AG09309 (cell line): ENCODE results near the gene CNIH4.

Experiments used
- DNase-seq: peaks from one replicate; pipeline ENCODE4 v3.0.0-alpha.2; 2010; ENCODE audit warnings: low read depth
- H3K4me3 ChIP-seq: 2 replicates; pipeline ENCODE4 v1.5.1; 2011; ENCODE audit warnings: mild to moderate bottlenecking, low read depth, low read length, moderate library complexity; ENCODE audit not compliant: control insufficient read depth
- CTCF ChIP-seq: IDR thresholded peaks from 2 replicates; pipeline ENCODE4 v1.5.1; 2011; ENCODE audit warnings: mild to moderate bottlenecking, low read depth, low read length, inconsistent platforms; ENCODE audit not compliant: insufficient read depth, control insufficient read depth; ENCODE audit errors: missing control alignments

The CNIH4 gene

GRCh38 chr1:224387302-224387912 lies 30.7 kb downstream of the CNIH4 start:
- TF ChIP-seq CTCF: no peak
- no peak for DNase-seq
- H3K4me3 ChIP-seq: no peak overlapping the region

- no peak for TF ChIP-seq CTCF
- no peak overlapping the region for H3K4me3 ChIP-seq
- no peak for DNase-seq
Observed at GRCh38 chr1:224387943-224388342, 31.3 kb downstream of the CNIH4 start.

- TF ChIP-seq CTCF: no peak
- no peak overlapping the region for H3K4me3 ChIP-seq
- no peak for DNase-seq
Observed at GRCh38 chr1:224390517-224390916, 33.8 kb downstream of the CNIH4 start.

GRCh38 chr1:224392411-224393249 lies 36.0 kb downstream of the CNIH4 start:
- no peak for TF ChIP-seq CTCF
- DNase-seq: no peak
- no peak overlapping the region for H3K4me3 ChIP-seq

GRCh38 chr1:224393294-224393693 lies 36.6 kb downstream of the CNIH4 start:
- no peak for DNase-seq
- no peak for TF ChIP-seq CTCF
- H3K4me3 ChIP-seq: no peak overlapping the region

GRCh38 chr1:224399887-224400286 lies 43.2 kb downstream of the CNIH4 start:
- no peak for TF ChIP-seq CTCF
- H3K4me3 ChIP-seq: no peak overlapping the region
- DNase-seq: no peak
